Measurements from ENCODE around the gene OPRD1.

Gene OPRD1

GRCh38 chr1:28862571-28863403 lies 50.8 kb downstream of the OPRD1 start:
- TF ChIP-seq SETDB1 (IDR thresholded peaks at IDR 0.05; ENCODE audit: insufficient read length, low read length), result no peak
- TF ChIP-seq ZNF664 (tag by site-specific recombination; IDR thresholded peaks at IDR 0.05), result no peak
- no peak for TF ChIP-seq ZBTB8A (tag by site-specific recombination; IDR thresholded peaks at IDR 0.05)
- no peak for TF ChIP-seq KLF8 (tag by site-specific recombination; IDR thresholded peaks at IDR 0.05)
- TF ChIP-seq ZNF777 (tag by site-specific recombination; IDR thresholded peaks at IDR 0.05; ENCODE audit: borderline replicate concordance), result no peak
- TF ChIP-seq ZNF510 (tag by site-specific recombination; IDR thresholded peaks at IDR 0.05; ENCODE audit: insufficient replicate concordance), result no peak
- TF ChIP-seq ZNF768 (tag by site-specific recombination; IDR thresholded peaks at IDR 0.05), result no peak
- TF ChIP-seq ZSCAN5A (tag by site-specific recombination; IDR thresholded peaks at IDR 0.05), result no peak
- TF ChIP-seq ZNF202 (tag by site-specific recombination; IDR thresholded peaks at IDR 0.05; ENCODE audit: borderline replicate concordance), result no peak
- TF ChIP-seq OVOL3 (tag by site-specific recombination; IDR thresholded peaks at IDR 0.05), result no peak
- no peak for TF ChIP-seq ZNF501 (tag by site-specific recombination; IDR thresholded peaks at IDR 0.05)
- no peak for TF ChIP-seq ZSCAN30 (tag by site-specific recombination; IDR thresholded peaks at IDR 0.05)
- TF ChIP-seq TRIM28 (IDR thresholded peaks at IDR 0.05; ENCODE audit: borderline replicate concordance, low read length), result no peak
- no peak for TF ChIP-seq ZNF169 (tag by site-specific recombination; IDR thresholded peaks at IDR 0.05)
- no peak for TF ChIP-seq ZNF561 (tag by site-specific recombination; IDR thresholded peaks at IDR 0.05; ENCODE audit: borderline replicate concordance)
- no peak for TF ChIP-seq PRDM6 (tag by site-specific recombination; IDR thresholded peaks at IDR 0.05)
- TF ChIP-seq ZNF362 (tag by site-specific recombination; IDR thresholded peaks at IDR 0.05), result no peak
- TF ChIP-seq ZNF670 (tag by site-specific recombination; IDR thresholded peaks at IDR 0.05; ENCODE audit: low read depth), result no peak
- Histone ChIP-seq H3K4me3 (ENCODE audit: low read depth, low read length) (no peak overlapping the region), H3K9me3 (ENCODE audit: control insufficient read depth, insufficient read depth, low read depth, low read length) (no peaks in the 10 kb centered on the region), H3K36me3 (ENCODE audit: control insufficient read depth in 2 of 2, insufficient read depth in 1 of 2, low read length in 2 of 2) (no peaks in the 10 kb centered on the region), H3K27ac (ENCODE audit: extremely low read depth, low read depth, low read length) (no peak overlapping the region), H3K4me1 (ENCODE audit: control insufficient read depth, insufficient read depth, low read length) (peaks cover 8% of the 10 kb centered on the region)
- ChIA-PET POLR2A (interaction anchor here (1.5 kb wide), 1 partner anchor 282 kb away, joined by 3 read pairs; no protein-coding TSS in a partner anchor), CTCF (interaction anchor here (0.8 to 3.4 kb wide), 3 partner anchors 14 to 78 kb away, joined by 5 to 20 read pairs (median 6); no protein-coding TSS in a partner anchor)

GRCh38 chr1:28864695-28865094 lies 52.7 kb downstream of the OPRD1 start:
- ChIA-PET POLR2A (no interaction called here), CTCF (interaction anchor here (1.1 to 1.6 kb wide), 3 partner anchors 12 to 221 kb away, joined by 3 to 6 read pairs (median 3); no protein-coding TSS in a partner anchor)
- no peaks in the 10 kb centered on the region for H3K36me3 ChIP-seq (ENCODE audit: control insufficient read depth in 2 of 2, insufficient read depth in 1 of 2, low read length in 2 of 2)
- no peak for TF ChIP-seq ZBTB44 (tag by site-specific recombination; IDR thresholded peaks at IDR 0.05)
- TF ChIP-seq SETDB1 (IDR thresholded peaks at IDR 0.05; ENCODE audit: insufficient read length, low read length), result no peak
- 0 out of 2 replicates have a peak, but pooled peaks have one; percentile 18 for TF ChIP-seq ZNF398 (tag by site-specific recombination; IDR thresholded peaks at IDR 0.05)
- no peak overlapping the region for H3K27ac ChIP-seq (ENCODE audit: extremely low read depth, low read depth, low read length)
- H3K4me1 ChIP-seq (ENCODE audit: control insufficient read depth, insufficient read depth, low read length), result peaks cover 8% of the 10 kb centered on the region
- H3K9me3 ChIP-seq (ENCODE audit: control insufficient read depth, insufficient read depth, low read depth, low read length), result no peaks in the 10 kb centered on the region
- no peak overlapping the region for H3K4me3 ChIP-seq (ENCODE audit: low read depth, low read length)

All from HEK293 (cell line).